GM18858 (cell line): ENCODE measurements around the gene FREM1.

Experiments used
- ATAC-seq: cut with Tn5 transposase; IDR thresholded peaks from one replicate; pipeline ENCODE4 v1.9.1; 2021; ENCODE audit not compliant: unreplicated experiment

FREM1 gene

GRCh38 chr9:14881006-14881405 is 29.2 kb downstream of the FREM1 start:
- ATAC-seq, result no peak

GRCh38 chr9:14870090-14870489 is 40.1 kb downstream of the FREM1 start:
- no peak for ATAC-seq

GRCh38 chr9:14869671-14870070 is 40.6 kb downstream of the FREM1 start:
- no peak for ATAC-seq

GRCh38 chr9:14868772-14869583 is 41.2 kb downstream of the FREM1 start:
- ATAC-seq, result no peak

- ATAC-seq, result no peak
These were observed 41.8 kb downstream of the FREM1 start for GRCh38 chr9:14868418-14868771.

GRCh38 chr9:14866200-14866749 is 44.0 kb downstream of the FREM1 start:
- ATAC-seq, result no peak

GRCh38 chr9:14864309-14864708 is 45.9 kb downstream of the FREM1 start:
- ATAC-seq, result no peak

GRCh38 chr9:14863402-14863801 is 46.8 kb downstream of the FREM1 start:
- no peak for ATAC-seq

GRCh38 chr9:14857449-14858305 is 52.6 kb downstream of the FREM1 start:
- ATAC-seq, result no peak

GRCh38 chr9:14849851-14850250 is 60.4 kb downstream of the FREM1 start:
- no peak for ATAC-seq

GRCh38 chr9:14849296-14849695 is 60.9 kb downstream of the FREM1 start:
- no peak for ATAC-seq

- peak; percentile 99 for ATAC-seq
These were observed 63.3 kb downstream of the FREM1 start for GRCh38 chr9:14846871-14847311.

GRCh38 chr9:14843163-14843562 is 67.1 kb downstream of the FREM1 start:
- ATAC-seq, result no peak

GRCh38 chr9:14842269-14842668 is 68.0 kb downstream of the FREM1 start:
- ATAC-seq, result no peak

- no peak for ATAC-seq
These were observed 71.5 kb downstream of the FREM1 start for GRCh38 chr9:14838701-14839100.

- ATAC-seq, result no peak
These were observed 73.3 kb downstream of the FREM1 start for GRCh38 chr9:14836885-14837284.

GRCh38 chr9:14831661-14832060 is 78.6 kb downstream of the FREM1 start:
- ATAC-seq, result no peak

- ATAC-seq, result no peak
These were observed 79.2 kb downstream of the FREM1 start for GRCh38 chr9:14831074-14831473.

- no peak for ATAC-seq
These were observed 80.2 kb downstream of the FREM1 start for GRCh38 chr9:14830057-14830456.

GRCh38 chr9:14829204-14829603 is 81.0 kb downstream of the FREM1 start:
- ATAC-seq, result no peak

GRCh38 chr9:14827805-14828204 is 82.4 kb downstream of the FREM1 start:
- ATAC-seq, result no peak

- no peak for ATAC-seq
These were observed 85.7 kb downstream of the FREM1 start for GRCh38 chr9:14824481-14824880.
